Activated B cell treated with CpG ODN at 0.5 μM for 24 hours (primary cell): ENCODE measurements around the gene NXPE3. TPM values are rescaled to one million over a fixed set of nuclear protein-coding genes. Genes with fewer than 3 reads are reported as not detected.

Experiments
- ATAC-seq: fragments of 200-7000 bp; cut with Tn5 transposase; one replicate; pipeline ENCODE4 v1.10.0; 2021; ENCODE audit warnings: low read depth, mild to moderate bottlenecking, moderate library complexity
- CTCF ChIA-PET: fragments of 350-600 bp; sonication (Branson Sonifier 250); formaldehyde crosslinking; loops from one replicate; lab custom pipeline; 2021; ENCODE audit warnings: antibody characterized with exemption; lab: Charles Lee
- POLR2A ChIA-PET: fragments of 350-600 bp; sonication (Branson Sonifier 250); formaldehyde crosslinking; loops from one replicate; lab custom pipeline; 2021; ENCODE audit warnings: antibody characterized with exemption; lab: Charles Lee
- DNase-seq: peaks from one replicate; pipeline ENCODE4 v3.0.0; 2022
- H3K27ac Mint-ChIP-seq: one replicate; pipeline ENCODE4 v1.8.0; 2020; ENCODE audit warnings: mixed read lengths
- H3K27me3 Mint-ChIP-seq: one replicate; pipeline ENCODE4 v1.8.0; 2021; ENCODE audit warnings: mixed read lengths
- H3K36me3 Mint-ChIP-seq: one replicate; pipeline ENCODE4 v1.8.0; 2021; ENCODE audit warnings: low read depth, mixed read lengths
- H3K4me1 Mint-ChIP-seq: one replicate; pipeline ENCODE4 v1.8.0; 2021; ENCODE audit warnings: mixed read lengths
- H3K4me3 Mint-ChIP-seq: one replicate; pipeline ENCODE4 v1.8.0; 2020; ENCODE audit warnings: mild to moderate bottlenecking, mixed read lengths
- H3K9me3 Mint-ChIP-seq: one replicate; pipeline ENCODE4 v1.8.0; 2020; ENCODE audit warnings: mixed read lengths
- CTCF ChIP-seq: fragments of 200-600 bp; IDR thresholded peaks from one replicate; pipeline ENCODE4 v1.8.0; 2022; ENCODE audit warnings: antibody characterized with exemption, mild to moderate bottlenecking
- intact Hi-C: fragments of 100-400 bp; cut with micrococcal nuclease; formaldehyde crosslinking; loops from one replicate; pipeline ENCODE4 v1.15.1; 2024
- total RNA-seq: library from RNA; stranded (reverse); gene quantifications from 2 replicates; pipeline ENCODE4 v1.2.3, GENCODE V29; 2022

NXPE3 gene
- total RNA-seq, 1 donor from 2014 or later = 15.8 TPM

GRCh38 chr3:101802179-101802578 lies 23.2 kb downstream of the NXPE3 start:
- intact Hi-C loops = no loop called here
- Mint-ChIP-seq H3K27me3 (no peaks in the 10 kb centered on the region), H3K4me1 (peaks cover 4% of the 10 kb centered on the region), H3K27ac (no peak overlapping the region), H3K9me3 (no peaks in the 10 kb centered on the region), H3K36me3 (peaks cover 48% of the 10 kb centered on the region), H3K4me3 (no peak overlapping the region)
- no peak for ATAC-seq
- DNase-seq = no peak
- no peak for TF ChIP-seq CTCF
- ChIA-PET POLR2A (interaction anchor here (1.0 to 2.2 kb wide), 4 partner anchors 10 to 427 kb away, joined by 3 to 9 read pairs (median 4); no protein-coding TSS in a partner anchor), CTCF (interaction anchor here (0.8 to 17.3 kb wide), 14 partner anchors 9 to 749 kb away, joined by 3 to 847 read pairs (median 4); partner anchors contain the start of gene PCNP)

GRCh38 chr3:101803173-101803782 lies 24.3 kb downstream of the NXPE3 start:
- ChIA-PET CTCF (interaction anchor here (0.7 to 17.3 kb wide), 24 partner anchors 8 to 748 kb away, joined by 3 to 847 read pairs (median 4); partner anchors contain the start of genes CEP97, NXPE3 and PCNP), POLR2A (interaction anchor here (1.0 to 2.2 kb wide), 4 partner anchors 24 to 426 kb away, joined by 3 to 9 read pairs (median 4); no protein-coding TSS in a partner anchor)
- Mint-ChIP-seq H3K4me3 (no peak overlapping the region), H3K36me3 (peaks cover 47% of the 10 kb centered on the region), H3K27me3 (no peaks in the 10 kb centered on the region), H3K27ac (no peak overlapping the region), H3K4me1 (peaks cover 7% of the 10 kb centered on the region), H3K9me3 (no peaks in the 10 kb centered on the region)
- TF ChIP-seq CTCF = no peak
- intact Hi-C loops = loop anchor here (1.0 kb wide), 2 partner anchors 108 to 733 kb away; no protein-coding TSS in a partner anchor
- DNase-seq = no peak
- ATAC-seq = peak; percentile 100

GRCh38 chr3:101803939-101804338 lies 24.9 kb downstream of the NXPE3 start:
- intact Hi-C loops = loop anchor here (1.0 kb wide), 2 partner anchors 109 to 732 kb away; no protein-coding TSS in a partner anchor
- no peak for ATAC-seq
- Mint-ChIP-seq H3K27me3 (no peaks in the 10 kb centered on the region), H3K4me3 (no peak overlapping the region), H3K27ac (no peak overlapping the region), H3K4me1 (peaks cover 8% of the 10 kb centered on the region), H3K36me3 (peaks cover 46% of the 10 kb centered on the region), H3K9me3 (no peaks in the 10 kb centered on the region)
- CTCF ChIA-PET = interaction anchor here (0.9 to 17.3 kb wide), 8 partner anchors 11 to 733 kb away, joined by 3 to 847 read pairs (median 4); no protein-coding TSS in a partner anchor
- POLR2A ChIA-PET = interaction anchor here (2.2 kb wide), 1 partner anchor 421 kb away, joined by 9 read pairs; no protein-coding TSS in a partner anchor
- DNase-seq = no peak
- TF ChIP-seq CTCF = no peak

- no peak overlapping the region for H3K27ac Mint-ChIP-seq
- ChIA-PET CTCF (interaction anchor here (0.7 to 17.3 kb wide), 4 partner anchors 7 to 419 kb away, joined by 3 to 847 read pairs (median 6); no protein-coding TSS in a partner anchor), POLR2A (interaction anchor here (0.5 kb wide), 1 partner anchor 424 kb away, joined by 3 read pairs; no protein-coding TSS in a partner anchor)
- H3K27me3 Mint-ChIP-seq = no peaks in the 10 kb centered on the region
- peaks cover 32% of the 10 kb centered on the region for H3K36me3 Mint-ChIP-seq
- DNase-seq (no peak), ATAC-seq (no peak)
- H3K9me3 Mint-ChIP-seq = no peaks in the 10 kb centered on the region
- no peak for TF ChIP-seq CTCF
- H3K4me1 Mint-ChIP-seq = peaks cover 28% of the 10 kb centered on the region
- H3K4me3 Mint-ChIP-seq = no peak overlapping the region
- intact Hi-C loops = no loop called here
These were observed 27.5 kb downstream of the NXPE3 start for GRCh38 chr3:101806491-101806890.

GRCh38 chr3:101807888-101808287 lies 28.9 kb downstream of the NXPE3 start:
- no peaks in the 10 kb centered on the region for H3K27me3 Mint-ChIP-seq
- H3K9me3 Mint-ChIP-seq = no peaks in the 10 kb centered on the region
- H3K27ac Mint-ChIP-seq = no peak overlapping the region
- TF ChIP-seq CTCF = no peak
- DNase-seq = no peak
- POLR2A ChIA-PET = interaction anchor here (0.8 to 1.3 kb wide), 4 partner anchors 41 to 418 kb away, joined by 3 to 6 read pairs (median 4); partner anchors contain the start of gene NFKBIZ
- ATAC-seq = no peak
- H3K36me3 Mint-ChIP-seq = peaks cover 25% of the 10 kb centered on the region
- intact Hi-C loops = no loop called here
- H3K4me3 Mint-ChIP-seq = no peak overlapping the region
- peaks cover 31% of the 10 kb centered on the region for H3K4me1 Mint-ChIP-seq
- CTCF ChIA-PET = interaction anchor here (1.2 to 17.3 kb wide), 4 partner anchors 418 to 731 kb away, joined by 4 to 847 read pairs (median 7); no protein-coding TSS in a partner anchor
